ENCODE results near the gene PNPLA7. TPM values are rescaled to one million over a fixed set of nuclear protein-coding genes. Genes with fewer than 3 reads are reported as not detected.
A peak's percentile ranks its signal among the peaks of the same experiment; 100 is the strongest.

PNPLA7 gene
- total RNA-seq, 1 donor from 2014 or later = 8.1 TPM

DNA sequence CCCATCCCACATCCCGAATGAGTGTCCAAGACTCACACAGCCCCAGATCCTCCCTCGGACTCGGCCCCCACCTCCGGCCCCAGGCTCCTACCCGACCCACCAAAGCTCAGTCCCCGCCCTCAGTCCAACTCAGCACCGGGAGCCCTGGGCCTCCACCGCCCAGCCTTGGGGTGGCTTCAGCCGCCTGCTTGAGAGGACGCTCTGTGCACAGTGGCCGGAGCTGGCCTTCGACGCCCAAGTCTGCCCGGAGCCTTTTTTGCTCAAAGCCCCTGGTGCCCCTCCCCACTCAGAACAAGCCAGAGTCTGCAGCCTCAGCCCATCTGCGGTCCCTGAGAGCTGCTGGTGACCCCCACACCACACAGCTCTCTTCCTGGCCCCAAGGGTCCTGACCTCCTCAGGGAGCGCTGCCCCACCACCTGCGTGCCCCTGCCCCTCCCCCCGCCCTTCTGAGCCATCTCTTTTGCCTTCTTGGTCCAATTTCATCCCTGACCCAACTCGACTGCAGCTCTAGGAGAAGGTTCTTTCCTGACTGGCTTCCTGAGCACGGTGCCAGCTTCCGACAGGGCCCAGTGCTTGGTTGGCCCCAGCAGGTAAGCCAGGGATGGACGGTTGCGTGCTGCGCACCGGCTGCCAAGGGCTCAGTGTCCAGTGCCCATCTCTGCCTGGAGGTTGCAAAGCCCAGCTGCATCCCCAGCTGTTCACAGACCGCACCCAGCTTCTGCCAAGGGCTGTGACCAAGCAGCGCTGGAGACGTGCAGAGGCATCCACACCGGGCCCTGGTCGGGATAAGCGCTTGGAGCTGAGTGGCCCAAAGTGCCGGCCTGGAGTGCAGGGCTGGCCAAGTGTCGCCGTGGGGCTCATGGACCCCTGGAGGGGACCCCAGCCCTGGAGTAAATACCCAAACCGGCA, 63.4 kb downstream of the PNPLA7 start:
- no peak for DNase-seq (ENCODE audit: low spot score)
- intact Hi-C loops (cut with DNase I) = no loop called here

DNA sequence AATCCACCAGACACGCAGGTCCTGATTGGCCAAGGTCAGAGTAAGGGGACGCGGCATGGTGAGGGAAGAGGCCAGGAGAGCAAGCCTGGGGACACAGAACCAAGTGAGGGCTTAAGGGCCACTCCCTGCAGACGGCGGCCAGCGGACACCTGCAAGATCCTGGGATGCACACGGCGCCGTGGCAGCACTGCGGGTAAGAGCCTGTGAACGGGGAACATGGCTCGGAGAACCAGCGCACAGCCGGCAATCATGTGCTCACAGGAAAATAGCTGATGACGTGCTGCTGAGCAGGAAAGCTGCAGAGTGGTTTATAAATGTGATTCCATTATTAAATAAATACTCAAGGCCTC, 64.1 kb downstream of the PNPLA7 start:
- no peak for DNase-seq (ENCODE audit: low spot score)
- intact Hi-C loops (cut with DNase I) = no loop called here

DNA sequence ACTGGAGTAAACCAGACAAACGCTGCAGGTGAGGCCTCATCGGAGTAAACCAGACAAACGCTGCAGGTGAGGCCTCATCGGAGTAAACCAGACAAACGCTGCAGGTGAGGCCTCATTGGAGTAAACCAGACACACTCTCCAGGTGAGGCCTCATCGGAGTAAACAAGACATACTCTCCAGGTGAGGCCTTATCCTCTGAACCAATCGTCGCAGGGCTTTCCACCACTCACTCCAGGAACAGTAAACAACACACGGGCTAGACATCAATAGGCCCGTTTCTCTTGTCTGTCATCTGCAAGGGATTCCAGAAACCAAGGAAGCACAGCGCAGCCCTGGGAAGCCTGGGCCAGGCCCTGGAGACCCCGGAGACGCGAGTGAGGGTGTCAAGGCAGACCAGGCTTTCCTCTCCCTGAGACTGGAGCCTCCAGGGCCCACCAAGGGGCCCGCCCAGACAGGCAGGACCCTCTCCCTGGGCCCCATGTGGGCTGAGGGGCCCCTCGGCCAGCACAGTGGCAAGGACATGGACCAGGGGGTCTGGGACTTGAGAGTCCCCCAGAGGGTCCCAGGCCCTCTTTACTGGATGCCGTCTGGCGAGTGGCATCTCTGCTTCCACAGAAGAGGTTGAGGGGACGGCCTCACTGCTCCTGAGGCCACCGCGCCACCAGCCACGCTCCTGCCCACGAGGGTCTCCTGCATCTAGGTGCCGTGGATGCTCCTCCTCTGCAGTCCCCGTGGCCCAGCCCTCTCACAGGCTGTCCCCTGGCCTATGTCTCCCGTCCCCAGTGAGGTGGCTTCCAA, 64.7 kb downstream of the PNPLA7 start:
- DNase-seq (ENCODE audit: low spot score) = no peak
- intact Hi-C loops (cut with DNase I) = no loop called here

GRCh38 chr9:137484551-137485315, 65.5 kb downstream of the PNPLA7 start:
- intact Hi-C loops (cut with DNase I) = no loop called here
- peak; percentile 73 for DNase-seq (ENCODE audit: low spot score)

DNA sequence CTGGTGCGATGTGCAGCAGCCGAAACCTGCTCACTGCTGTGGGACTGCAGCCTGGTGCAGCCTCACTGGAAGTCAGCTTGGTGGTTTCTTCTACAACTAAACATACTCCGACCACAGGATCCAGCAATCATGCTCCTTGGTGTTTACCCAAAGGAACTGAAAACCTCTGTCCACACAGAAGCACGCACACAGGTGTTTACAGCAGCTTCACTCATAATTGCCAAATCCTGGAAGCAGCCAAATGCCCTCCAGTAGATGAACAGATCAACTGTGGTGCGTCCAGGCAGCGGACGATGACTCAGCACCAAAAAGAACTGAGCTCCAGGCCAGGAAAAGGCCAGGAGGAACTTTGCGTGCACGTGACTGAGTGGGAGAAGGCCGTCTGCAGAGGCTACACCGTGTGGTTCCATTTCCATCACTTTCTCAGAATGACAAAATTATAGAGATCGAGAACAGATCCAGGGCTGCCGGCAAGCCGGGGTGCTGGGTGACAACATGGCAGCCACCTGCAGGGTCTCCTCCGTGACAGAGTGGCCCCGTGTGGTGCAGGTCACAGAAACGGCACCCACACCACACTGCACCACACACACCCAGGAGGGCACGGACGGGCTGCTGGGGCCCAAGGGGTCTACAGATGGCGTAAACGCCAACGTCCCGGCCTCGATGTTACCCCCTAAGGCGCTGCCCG, 68.0 kb downstream of the PNPLA7 start:
- intact Hi-C loops (cut with DNase I) = no loop called here
- no peak for DNase-seq (ENCODE audit: low spot score)

DNA sequence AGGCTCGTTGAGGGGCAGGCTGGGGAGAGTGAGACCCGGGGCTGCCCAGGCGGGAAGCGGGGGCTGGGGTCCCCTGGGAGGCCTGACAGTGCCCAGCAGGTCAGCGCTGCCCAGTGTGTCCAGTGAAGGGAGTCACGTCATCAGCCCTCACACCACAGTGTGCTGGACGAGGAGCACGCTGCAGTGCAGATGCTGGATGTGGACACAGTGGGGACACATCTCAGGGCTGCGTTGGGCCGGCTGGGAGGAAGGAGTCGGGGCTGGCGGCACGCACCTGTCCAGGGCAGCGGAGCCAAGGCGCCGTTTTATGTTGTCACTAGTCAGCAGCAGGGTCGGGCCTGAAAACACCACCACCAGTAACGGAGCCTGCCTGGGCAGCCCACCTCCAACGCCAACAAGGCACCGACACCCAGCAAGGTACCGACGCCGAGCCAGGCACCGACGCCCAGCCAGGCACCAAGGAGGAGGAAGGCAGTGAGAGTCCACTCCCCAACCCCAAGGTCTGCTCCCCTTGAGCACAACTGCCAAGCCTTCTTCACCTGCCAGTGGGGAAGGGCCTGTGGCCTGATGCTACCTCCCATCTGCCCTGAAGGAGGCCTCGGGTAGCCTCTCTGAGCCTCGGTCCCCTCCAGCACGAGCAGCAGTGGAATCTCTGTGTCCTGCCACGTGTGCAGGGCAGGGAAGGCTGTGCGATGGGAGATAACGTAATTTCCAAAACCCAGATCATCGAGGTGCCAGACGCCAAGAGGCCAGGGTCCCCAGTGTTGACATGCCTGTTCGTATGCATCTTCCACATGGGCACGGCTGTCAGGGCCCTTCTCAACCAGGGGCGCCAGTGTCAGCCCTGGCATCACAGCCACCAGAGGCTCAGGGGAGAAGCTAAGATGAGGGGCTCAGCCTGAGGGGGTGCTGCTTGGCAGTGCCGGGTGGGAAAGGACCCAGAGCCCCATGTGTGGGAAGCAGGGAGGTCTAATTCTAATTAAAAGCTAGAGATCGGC, 69.2 kb downstream of the PNPLA7 start:
- intact Hi-C loops (cut with DNase I) = no loop called here
- DNase-seq (ENCODE audit: low spot score) = no peak

DNA sequence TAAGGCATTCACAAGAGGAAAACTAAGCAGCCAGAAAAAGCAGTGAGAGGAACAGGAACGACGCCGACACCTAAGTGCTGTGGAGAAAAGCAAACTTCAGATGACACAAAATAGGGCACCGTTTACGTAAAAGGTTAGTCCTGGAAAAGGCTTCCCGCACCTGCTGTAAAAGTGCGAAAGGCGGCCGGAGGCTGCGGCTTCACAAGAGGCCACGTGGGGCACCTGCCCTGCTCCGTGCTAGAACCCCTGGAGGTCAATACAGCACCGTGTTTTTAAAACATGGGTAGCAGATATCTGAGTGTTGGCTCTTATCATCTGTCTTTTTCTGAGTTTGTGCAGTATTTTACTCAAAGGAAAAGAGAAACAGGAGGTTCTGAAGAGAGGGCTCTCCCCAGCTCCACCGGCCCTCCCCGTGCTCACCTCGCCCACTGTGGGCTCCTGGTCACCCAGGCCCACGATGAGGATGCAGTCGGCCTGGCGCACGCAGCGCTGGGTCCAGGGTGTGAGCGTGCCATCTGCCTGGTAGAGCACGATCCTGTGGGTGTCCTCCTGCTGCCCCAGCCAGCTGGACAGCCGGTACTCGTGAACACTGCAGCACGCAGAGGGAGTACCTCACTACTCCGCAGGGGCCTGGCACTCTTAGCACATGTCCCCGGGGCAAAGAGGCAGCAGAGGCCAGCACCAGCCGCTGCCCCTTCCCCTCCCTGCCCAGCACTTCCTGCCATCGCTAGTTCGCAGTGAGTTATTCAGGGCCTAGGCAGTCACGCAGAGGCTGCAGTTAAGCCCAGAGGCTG, 70.1 kb downstream of the PNPLA7 start:
- no peak for DNase-seq (ENCODE audit: low spot score)

DNA sequence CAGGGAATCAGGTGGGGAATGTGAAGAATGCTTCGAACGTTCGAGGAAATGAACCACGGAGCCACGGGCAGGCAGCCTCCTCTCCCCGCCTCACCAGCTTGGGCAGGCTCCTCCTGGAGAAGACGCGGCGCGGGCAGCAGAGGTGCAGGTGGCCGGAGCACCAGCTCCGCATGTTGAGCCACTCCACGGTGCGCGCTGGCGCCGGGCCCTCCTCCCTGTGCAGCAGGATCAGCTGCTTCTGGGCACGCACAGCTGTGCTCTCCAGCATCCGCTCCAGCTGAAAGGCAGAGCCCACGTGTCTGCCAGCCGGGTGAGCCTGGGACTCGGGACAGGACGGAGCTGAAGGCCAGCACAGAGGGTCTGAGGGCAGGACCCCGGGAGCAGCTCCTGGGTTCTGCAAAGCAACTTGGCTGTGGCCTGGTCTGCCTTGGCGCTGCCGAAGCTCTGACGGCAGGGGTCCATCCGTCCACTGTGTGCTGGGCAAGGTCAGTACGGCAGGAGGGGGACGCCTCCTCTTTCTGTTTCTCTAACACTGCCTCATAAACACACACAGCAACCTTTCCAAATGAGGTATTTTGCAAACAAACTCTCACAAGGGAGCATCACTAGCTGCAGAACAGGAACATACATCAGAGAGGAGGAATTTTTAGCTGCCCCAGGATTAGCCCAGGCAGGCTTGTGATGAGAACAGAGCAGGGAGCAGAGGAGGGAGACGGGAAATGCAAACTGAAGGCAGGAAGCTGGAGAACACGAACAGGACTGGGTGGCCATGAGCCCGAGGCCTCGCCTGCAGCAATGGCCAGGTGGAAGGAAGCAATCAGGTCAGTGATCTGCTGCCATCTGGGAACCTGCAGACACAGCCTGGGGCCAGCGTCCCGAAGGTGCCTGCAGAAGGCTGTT, 71.0 kb downstream of the PNPLA7 start:
- no peak for DNase-seq (ENCODE audit: low spot score)
- intact Hi-C loops (cut with DNase I) = no loop called here

More for the DNA sequence above, 70.1 kb downstream of the PNPLA7 start:
- intact Hi-C loops (cut with DNase I) = no loop called here

DNA sequence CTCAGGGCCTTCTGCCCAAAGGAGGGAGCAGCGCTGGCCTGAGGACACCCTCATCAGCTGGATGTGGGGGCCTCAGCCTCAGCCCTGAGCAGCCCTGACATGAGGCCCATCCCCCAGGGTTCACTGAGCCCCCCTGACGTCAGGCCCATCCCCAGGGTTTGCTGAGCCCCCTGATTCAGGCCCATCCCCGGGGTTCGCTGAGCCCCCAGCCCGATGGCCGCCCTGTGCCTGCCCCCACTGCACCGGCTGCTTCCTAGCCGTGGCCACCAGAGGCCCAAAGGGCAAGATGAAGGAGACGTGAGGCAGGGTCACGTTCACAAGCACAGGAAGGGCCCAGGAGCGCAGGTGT, 71.6 kb downstream of the PNPLA7 start:
- no peak for DNase-seq (ENCODE audit: low spot score)
- intact Hi-C loops (cut with DNase I) = no loop called here

GRCh38 chr9:137477778-137478612, 72.2 kb downstream of the PNPLA7 start:
- intact Hi-C loops (cut with DNase I) = no loop called here
- no peak for DNase-seq (ENCODE audit: low spot score)

- intact Hi-C loops (cut with DNase I) = no loop called here
- DNase-seq (ENCODE audit: low spot score) = no peak
Observed at GRCh38 chr9:137476856-137477255, 73.3 kb downstream of the PNPLA7 start.

DNA sequence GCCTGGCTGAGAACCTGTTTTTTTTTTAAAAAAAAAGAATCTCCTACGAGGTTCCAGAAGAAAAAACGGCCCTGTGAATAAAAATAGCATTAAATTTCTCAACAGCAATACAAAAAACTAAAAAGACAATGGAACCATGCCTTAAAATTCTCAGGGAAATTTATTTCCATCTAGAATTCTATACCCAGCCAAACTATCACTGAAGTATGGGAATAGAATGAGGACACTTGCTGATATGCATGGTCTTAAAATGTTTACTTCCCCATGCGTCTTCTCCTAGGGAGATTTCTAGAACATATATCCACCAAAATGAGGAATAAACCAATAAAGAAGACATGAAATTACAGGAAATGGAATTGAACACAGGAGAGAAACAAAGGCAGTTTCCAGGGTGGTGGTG, 74.5 kb downstream of the PNPLA7 start:
- intact Hi-C loops (cut with DNase I) = no loop called here
- no peak for DNase-seq (ENCODE audit: low spot score)

DNA sequence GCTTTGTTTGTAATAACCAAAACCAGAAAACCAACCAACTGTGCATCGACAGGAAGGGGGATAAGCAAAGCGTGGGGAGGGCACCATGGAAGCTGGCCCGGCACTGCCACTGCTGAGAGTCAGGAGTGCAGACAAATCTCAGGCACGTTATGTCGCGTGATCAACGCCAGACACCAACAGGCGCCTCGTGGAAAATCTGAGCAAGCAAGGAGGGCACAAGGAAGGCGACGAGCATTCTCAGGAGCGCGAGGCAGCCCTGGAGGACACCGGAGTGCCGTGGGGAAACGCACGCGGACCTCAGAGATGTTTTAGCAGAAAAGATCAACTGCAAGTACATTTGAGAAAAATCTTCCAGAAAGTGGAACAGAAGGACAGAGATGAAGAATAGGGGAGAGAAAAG, 75.9 kb downstream of the PNPLA7 start:
- no peak for DNase-seq (ENCODE audit: low spot score)
- intact Hi-C loops (cut with DNase I) = no loop called here

- DNase-seq (ENCODE audit: low spot score) = no peak
- intact Hi-C loops (cut with DNase I) = no loop called here
Observed at GRCh38 chr9:137470785-137471184, 79.4 kb downstream of the PNPLA7 start.

- intact Hi-C loops (cut with DNase I) = no loop called here
- DNase-seq (ENCODE audit: low spot score) = peak; percentile 35
Observed at GRCh38 chr9:137467896-137468295, 82.3 kb downstream of the PNPLA7 start.

GRCh38 chr9:137467161-137467581, 83.0 kb downstream of the PNPLA7 start:
- intact Hi-C loops (cut with DNase I) = no loop called here
- DNase-seq (ENCODE audit: low spot score) = peak; percentile 68

All from cardiac septum (tissue), 1 donor.